ENCODE measurements around the gene GRIFIN.

DNA sequence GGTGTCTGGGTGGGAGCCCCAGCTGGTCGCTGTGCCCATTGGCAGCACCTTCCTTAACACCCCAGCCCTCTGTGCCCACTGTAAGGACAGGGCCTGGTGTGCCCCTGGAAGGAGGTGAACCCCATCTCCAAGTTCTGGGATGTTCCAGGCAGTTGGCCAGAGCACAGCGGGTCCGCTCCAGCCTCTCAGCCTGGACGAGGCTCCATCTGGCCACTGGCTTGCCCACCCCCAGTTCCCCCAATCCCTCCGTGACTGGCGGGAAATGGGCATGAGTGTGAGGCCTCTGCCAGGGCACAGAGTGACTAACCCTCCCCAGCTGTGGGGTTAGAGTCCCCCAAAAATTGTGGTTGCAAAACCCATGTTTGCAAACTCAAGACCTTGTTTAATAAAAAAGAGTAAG, 15.6 kb downstream of the GRIFIN start:
- no peak for TF ChIP-seq EZH2phosphoT487 (IDR thresholded peaks at IDR 0.05; ENCODE audit: borderline replicate concordance, low read length)
- TF ChIP-seq, protein P1, sequence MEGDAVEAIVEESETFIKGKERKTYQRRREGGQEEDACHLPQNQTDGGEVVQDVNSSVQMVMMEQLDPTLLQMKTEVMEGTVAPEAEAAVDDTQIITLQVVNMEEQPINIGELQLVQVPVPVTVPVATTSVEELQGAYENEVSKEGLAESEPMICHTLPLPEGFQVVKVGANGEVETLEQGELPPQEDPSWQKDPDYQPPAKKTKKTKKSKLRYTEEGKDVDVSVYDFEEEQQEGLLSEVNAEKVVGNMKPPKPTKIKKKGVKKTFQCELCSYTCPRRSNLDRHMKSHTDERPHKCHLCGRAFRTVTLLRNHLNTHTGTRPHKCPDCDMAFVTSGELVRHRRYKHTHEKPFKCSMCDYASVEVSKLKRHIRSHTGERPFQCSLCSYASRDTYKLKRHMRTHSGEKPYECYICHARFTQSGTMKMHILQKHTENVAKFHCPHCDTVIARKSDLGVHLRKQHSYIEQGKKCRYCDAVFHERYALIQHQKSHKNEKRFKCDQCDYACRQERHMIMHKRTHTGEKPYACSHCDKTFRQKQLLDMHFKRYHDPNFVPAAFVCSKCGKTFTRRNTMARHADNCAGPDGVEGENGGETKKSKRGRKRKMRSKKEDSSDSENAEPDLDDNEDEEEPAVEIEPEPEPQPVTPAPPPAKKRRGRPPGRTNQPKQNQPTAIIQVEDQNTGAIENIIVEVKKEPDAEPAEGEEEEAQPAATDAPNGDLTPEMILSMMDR (IDR thresholded peaks at IDR 0.05; ENCODE audit: low read depth, low read length, poor library complexity, severe bottlenecking), result no peak
